ENCODE results near the gene SEMA3A.
"Not testable (repeated sequence)": the region's sequence is repeated elsewhere in the genome, so short reads cannot be mapped to it uniquely, and the experiment has no call there.

SEMA3A gene
- total RNA-seq, result 1.2 to 10.9 (median 2.9) reads per million in 18 experiments

GRCh38 chr7:84194484-84195271 is at the start of gene SEMA3A:
Gene SEMA3A, minus strand, starts transcription at chr7:84194789. Its CDS starts 203 bp downstream, at chr7:84194586.
- DNase-seq, result peak; percentile 9 to 18

GRCh38 chr7:84243037-84243436 is 48.4 kb upstream of the SEMA3A start:
- DNase-seq, result peak in 1 of 2 donors; percentile 40

GRCh38 chr7:84238596-84238995 is 44.0 kb upstream of the SEMA3A start:
- DNase-seq, result peak in 1 of 2 donors; percentile 42

- peak; percentile 55 to 60 for DNase-seq
These were observed 43.1 kb upstream of the SEMA3A start for GRCh38 chr7:84237533-84238173.

- peak in 1 of 2 donors; percentile 41 for DNase-seq
These were observed 41.8 kb upstream of the SEMA3A start for GRCh38 chr7:84236398-84236797.

- no peak for DNase-seq
These were observed 38.1 kb upstream of the SEMA3A start for GRCh38 chr7:84232646-84233045.

GRCh38 chr7:84231157-84231556 is 36.6 kb upstream of the SEMA3A start:
- DNase-seq, result no peak

GRCh38 chr7:84230491-84230890 is 35.9 kb upstream of the SEMA3A start:
- no peak for DNase-seq

GRCh38 chr7:84228526-84228925 is 33.9 kb upstream of the SEMA3A start:
- DNase-seq, result no peak

- no peak for DNase-seq
These were observed 32.2 kb upstream of the SEMA3A start for GRCh38 chr7:84226759-84227158.

GRCh38 chr7:84224505-84224904 is 29.9 kb upstream of the SEMA3A start:
- no peak for DNase-seq

- DNase-seq, result no peak
These were observed 24.7 kb upstream of the SEMA3A start for GRCh38 chr7:84219310-84219709.

GRCh38 chr7:84218681-84219080 is 24.1 kb upstream of the SEMA3A start:
- peak; percentile 52 to 86 for DNase-seq

- no peak for DNase-seq
These were observed 21.9 kb upstream of the SEMA3A start for GRCh38 chr7:84216472-84216871.

GRCh38 chr7:84214757-84215156 is 20.2 kb upstream of the SEMA3A start:
- DNase-seq, result not testable (repeated sequence)

GRCh38 chr7:84210301-84210700 is 15.7 kb upstream of the SEMA3A start:
- DNase-seq, result no peak

- DNase-seq, result no peak
These were observed 14.4 kb upstream of the SEMA3A start for GRCh38 chr7:84209006-84209405.

- no peak for DNase-seq
These were observed 13.0 kb upstream of the SEMA3A start for GRCh38 chr7:84207615-84208014.

GRCh38 chr7:84207025-84207424 is 12.4 kb upstream of the SEMA3A start:
- DNase-seq, result no peak

- DNase-seq, result no peak
These were observed 10.1 kb upstream of the SEMA3A start for GRCh38 chr7:84204655-84205054.

GRCh38 chr7:84202855-84203254 is 8.3 kb upstream of the SEMA3A start:
- no peak for DNase-seq

GRCh38 chr7:84200859-84201258 is 6.3 kb upstream of the SEMA3A start:
- DNase-seq, result no peak

- no peak for DNase-seq
These were observed 4.6 kb upstream of the SEMA3A start for GRCh38 chr7:84199216-84199615.

- no peak for DNase-seq
These were observed 1.5 kb upstream of the SEMA3A start for GRCh38 chr7:84196084-84196503.

All from inflammatory macrophage (primary cell).